Measurements from ENCODE around the gene CEACAM4.

Gene CEACAM4

GRCh38 chr19:41637484-41637883, 10.6 kb upstream of the CEACAM4 start:
- no peak overlapping the region for H2BK15ac ChIP-seq (replicated peaks; ENCODE audit: low read depth)
- no peak for DNase-seq
- no peak overlapping the region for H2BK5ac ChIP-seq (ENCODE audit: low read length)
- H3K27me3 ChIP-seq (ENCODE audit: insufficient read depth, low read length, poor library complexity): no peaks in the 10 kb centered on the region
- WGBS (ENCODE audit: extremely low coverage, insufficient coverage, low lambda C conversion rate): no CpG with 5 or more reads among the region's 2 CpGs
- H3K27ac ChIP-seq (ENCODE audit: low read depth, low read length): no peak overlapping the region
- H3K36me3 ChIP-seq (ENCODE audit: control insufficient read depth, insufficient read depth, low read length): no peaks in the 10 kb centered on the region
- H2BK120ac ChIP-seq (ENCODE audit: low read depth, low read length): no peak overlapping the region
- no peaks in the 10 kb centered on the region for H3K79me2 ChIP-seq (ENCODE audit: control insufficient read depth, insufficient read depth, low read length)
- H3K4me1 ChIP-seq (ENCODE audit: control insufficient read depth, low read depth, low read length): no peaks in the 10 kb centered on the region
- no peak overlapping the region for H3K56ac ChIP-seq (ENCODE audit: low read length)
- H3K79me1 ChIP-seq (ENCODE audit: low read length): no peaks in the 10 kb centered on the region
- no peak overlapping the region for H3K18ac ChIP-seq (ENCODE audit: low read length)
- H3K23ac ChIP-seq (ENCODE audit: low read length): no peak overlapping the region
- H3K9ac ChIP-seq (ENCODE audit: low read length): no peak overlapping the region
- no peak overlapping the region for H4K5ac ChIP-seq (ENCODE audit: low read length)
- no peak overlapping the region for H4K8ac ChIP-seq (ENCODE audit: low read depth, low read length)
- no peak overlapping the region for H3K4me3 ChIP-seq (ENCODE audit: low read length)
- no peak overlapping the region for H3K4me2 ChIP-seq (ENCODE audit: low read length)
- H2AK5ac ChIP-seq (ENCODE audit: low read length): no peak overlapping the region
- H3K4ac ChIP-seq (ENCODE audit: low read depth, low read length): no peak overlapping the region

GRCh38 chr19:41627966-41628675, 1.2 kb upstream of the CEACAM4 start:
- no peak overlapping the region for H3K4me3 ChIP-seq (ENCODE audit: low read length)
- no peak overlapping the region for H2BK15ac ChIP-seq (replicated peaks; ENCODE audit: low read depth)
- H3K23ac ChIP-seq (ENCODE audit: low read length): no peak overlapping the region
- no peak overlapping the region for H4K8ac ChIP-seq (ENCODE audit: low read depth, low read length)
- H2BK5ac ChIP-seq (ENCODE audit: low read length): no peak overlapping the region
- H3K36me3 ChIP-seq (ENCODE audit: control insufficient read depth, insufficient read depth, low read length): no peaks in the 10 kb centered on the region
- H3K27ac ChIP-seq (ENCODE audit: low read depth, low read length): no peak overlapping the region
- H3K27me3 ChIP-seq (ENCODE audit: insufficient read depth, low read length, poor library complexity): no peaks in the 10 kb centered on the region
- H4K5ac ChIP-seq (ENCODE audit: low read length): no peak overlapping the region
- no peak overlapping the region for H3K9ac ChIP-seq (ENCODE audit: low read length)
- H3K79me2 ChIP-seq (ENCODE audit: control insufficient read depth, insufficient read depth, low read length): no peaks in the 10 kb centered on the region
- H3K4me1 ChIP-seq (ENCODE audit: control insufficient read depth, low read depth, low read length): no peaks in the 10 kb centered on the region
- no peak overlapping the region for H3K4me2 ChIP-seq (ENCODE audit: low read length)
- H2BK120ac ChIP-seq (ENCODE audit: low read depth, low read length): no peak overlapping the region
- H3K79me1 ChIP-seq (ENCODE audit: low read length): no peaks in the 10 kb centered on the region
- no peak overlapping the region for H3K18ac ChIP-seq (ENCODE audit: low read length)
- H2AK5ac ChIP-seq (ENCODE audit: low read length): no peak overlapping the region
- H3K56ac ChIP-seq (ENCODE audit: low read length): no peak overlapping the region
- no peak for DNase-seq
- no CpG with 5 or more reads among the region's 8 CpGs for WGBS (ENCODE audit: extremely low coverage, insufficient coverage, low lambda C conversion rate)
- H3K4ac ChIP-seq (ENCODE audit: low read depth, low read length): no peak overlapping the region

GRCh38 chr19:41626278-41626677, 596 bp downstream of the CEACAM4 start:
- H2BK120ac ChIP-seq (ENCODE audit: low read depth, low read length): no peak overlapping the region
- no peaks in the 10 kb centered on the region for H3K79me1 ChIP-seq (ENCODE audit: low read length)
- H3K23ac ChIP-seq (ENCODE audit: low read length): no peak overlapping the region
- no CpG with 5 or more reads among the region's 3 CpGs for whole genome bisulfite sequencing (ENCODE audit: extremely low coverage, insufficient coverage, low lambda C conversion rate)
- DNase-seq: no peak
- no peak overlapping the region for H2BK5ac ChIP-seq (ENCODE audit: low read length)
- no peak overlapping the region for H3K4me2 ChIP-seq (ENCODE audit: low read length)
- H3K4me3 ChIP-seq (ENCODE audit: low read length): no peak overlapping the region
- no peak overlapping the region for H2AK5ac ChIP-seq (ENCODE audit: low read length)
- H4K5ac ChIP-seq (ENCODE audit: low read length): no peak overlapping the region
- H3K79me2 ChIP-seq (ENCODE audit: control insufficient read depth, insufficient read depth, low read length): no peaks in the 10 kb centered on the region
- H3K27ac ChIP-seq (ENCODE audit: low read depth, low read length): no peak overlapping the region
- no peak overlapping the region for H3K4ac ChIP-seq (ENCODE audit: low read depth, low read length)
- H3K18ac ChIP-seq (ENCODE audit: low read length): no peak overlapping the region
- H3K56ac ChIP-seq (ENCODE audit: low read length): no peak overlapping the region
- no peak overlapping the region for H3K9ac ChIP-seq (ENCODE audit: low read length)
- no peak overlapping the region for H2BK15ac ChIP-seq (replicated peaks; ENCODE audit: low read depth)
- no peaks in the 10 kb centered on the region for H3K36me3 ChIP-seq (ENCODE audit: control insufficient read depth, insufficient read depth, low read length)
- no peaks in the 10 kb centered on the region for H3K4me1 ChIP-seq (ENCODE audit: control insufficient read depth, low read depth, low read length)
- H4K8ac ChIP-seq (ENCODE audit: low read depth, low read length): no peak overlapping the region
- H3K27me3 ChIP-seq (ENCODE audit: insufficient read depth, low read length, poor library complexity): no peaks in the 10 kb centered on the region

- H3K18ac ChIP-seq (ENCODE audit: low read length): no peak overlapping the region
- WGBS (ENCODE audit: extremely low coverage, insufficient coverage, low lambda C conversion rate): no CpG with 5 or more reads among the region's 4 CpGs
- H4K5ac ChIP-seq (ENCODE audit: low read length): no peak overlapping the region
Measured at GRCh38 chr19:41624937-41625336, 1.9 kb downstream of the CEACAM4 start.

GRCh38 chr19:41624515-41624914, 2.4 kb downstream of the CEACAM4 start:
- Histone ChIP-seq H3K4me2 (ENCODE audit: low read length) (no peak overlapping the region), H2BK120ac (ENCODE audit: low read depth, low read length) (no peak overlapping the region), H3K79me2 (ENCODE audit: control insufficient read depth, insufficient read depth, low read length) (no peaks in the 10 kb centered on the region), H3K56ac (ENCODE audit: low read length) (no peak overlapping the region), H4K5ac (ENCODE audit: low read length) (no peak overlapping the region), H3K36me3 (ENCODE audit: control insufficient read depth, insufficient read depth, low read length) (no peaks in the 10 kb centered on the region), H3K18ac (ENCODE audit: low read length) (no peak overlapping the region), H3K27me3 (ENCODE audit: insufficient read depth, low read length, poor library complexity) (no peaks in the 10 kb centered on the region), H4K8ac (ENCODE audit: low read depth, low read length) (no peak overlapping the region), H3K4me1 (ENCODE audit: control insufficient read depth, low read depth, low read length) (no peaks in the 10 kb centered on the region), H3K27ac (ENCODE audit: low read depth, low read length) (no peak overlapping the region), H3K4ac (ENCODE audit: low read depth, low read length) (no peak overlapping the region), H3K79me1 (ENCODE audit: low read length) (no peaks in the 10 kb centered on the region), H3K9ac (ENCODE audit: low read length) (no peak overlapping the region), H3K4me3 (ENCODE audit: low read length) (no peak overlapping the region), H2BK15ac (replicated peaks; ENCODE audit: low read depth) (no peak overlapping the region), H2AK5ac (ENCODE audit: low read length) (no peak overlapping the region), H2BK5ac (ENCODE audit: low read length) (no peak overlapping the region), H3K23ac (ENCODE audit: low read length) (no peak overlapping the region)
- no peak for DNase-seq
- no CpG with 5 or more reads among the region's 7 CpGs for WGBS (ENCODE audit: extremely low coverage, insufficient coverage, low lambda C conversion rate)

More at GRCh38 chr19:41624937-41625336, 1.9 kb downstream of the CEACAM4 start:
- no peaks in the 10 kb centered on the region for H3K27me3 ChIP-seq (ENCODE audit: insufficient read depth, low read length, poor library complexity)
- no peak overlapping the region for H3K4ac ChIP-seq (ENCODE audit: low read depth, low read length)
- H2AK5ac ChIP-seq (ENCODE audit: low read length): no peak overlapping the region
- H3K4me2 ChIP-seq (ENCODE audit: low read length): no peak overlapping the region
- no peak for DNase-seq
- H2BK120ac ChIP-seq (ENCODE audit: low read depth, low read length): no peak overlapping the region
- H3K36me3 ChIP-seq (ENCODE audit: control insufficient read depth, insufficient read depth, low read length): no peaks in the 10 kb centered on the region
- H3K23ac ChIP-seq (ENCODE audit: low read length): no peak overlapping the region
- no peak overlapping the region for H3K27ac ChIP-seq (ENCODE audit: low read depth, low read length)
- H3K79me2 ChIP-seq (ENCODE audit: control insufficient read depth, insufficient read depth, low read length): no peaks in the 10 kb centered on the region
- no peak overlapping the region for H2BK15ac ChIP-seq (replicated peaks; ENCODE audit: low read depth)
- H3K4me3 ChIP-seq (ENCODE audit: low read length): no peak overlapping the region
- no peak overlapping the region for H3K9ac ChIP-seq (ENCODE audit: low read length)
- H2BK5ac ChIP-seq (ENCODE audit: low read length): no peak overlapping the region
- H3K79me1 ChIP-seq (ENCODE audit: low read length): no peaks in the 10 kb centered on the region
- H4K8ac ChIP-seq (ENCODE audit: low read depth, low read length): no peak overlapping the region
- no peaks in the 10 kb centered on the region for H3K4me1 ChIP-seq (ENCODE audit: control insufficient read depth, low read depth, low read length)
- no peak overlapping the region for H3K56ac ChIP-seq (ENCODE audit: low read length)

GRCh38 chr19:41623360-41623759, 3.5 kb downstream of the CEACAM4 start:
- Histone ChIP-seq H3K56ac (ENCODE audit: low read length) (no peak overlapping the region), H3K4me3 (ENCODE audit: low read length) (no peak overlapping the region), H3K79me2 (ENCODE audit: control insufficient read depth, insufficient read depth, low read length) (no peaks in the 10 kb centered on the region), H4K5ac (ENCODE audit: low read length) (no peak overlapping the region), H3K9ac (ENCODE audit: low read length) (no peak overlapping the region), H2BK5ac (ENCODE audit: low read length) (no peak overlapping the region), H3K18ac (ENCODE audit: low read length) (no peak overlapping the region), H3K23ac (ENCODE audit: low read length) (no peak overlapping the region), H4K8ac (ENCODE audit: low read depth, low read length) (no peak overlapping the region), H3K4me2 (ENCODE audit: low read length) (no peak overlapping the region), H3K79me1 (ENCODE audit: low read length) (no peaks in the 10 kb centered on the region), H3K4ac (ENCODE audit: low read depth, low read length) (no peak overlapping the region), H3K27me3 (ENCODE audit: insufficient read depth, low read length, poor library complexity) (no peaks in the 10 kb centered on the region), H2AK5ac (ENCODE audit: low read length) (no peak overlapping the region), H2BK120ac (ENCODE audit: low read depth, low read length) (no peak overlapping the region), H3K27ac (ENCODE audit: low read depth, low read length) (no peak overlapping the region), H3K4me1 (ENCODE audit: control insufficient read depth, low read depth, low read length) (no peaks in the 10 kb centered on the region), H2BK15ac (replicated peaks; ENCODE audit: low read depth) (no peak overlapping the region), H3K36me3 (ENCODE audit: control insufficient read depth, insufficient read depth, low read length) (no peaks in the 10 kb centered on the region)
- DNase-seq: no peak
- no CpG with 5 or more reads among the region's 4 CpGs for WGBS (ENCODE audit: extremely low coverage, insufficient coverage, low lambda C conversion rate)

Measured in mesendoderm (in vitro differentiated cells).